ENCODE data around the gene UNKL.

UNKL gene

GRCh38 chr16:1458336-1458976 lies 44.0 kb upstream of the UNKL start:
- no peaks in the 10 kb centered on the region for H3K9me3 ChIP-seq (ENCODE audit: control insufficient read depth, low read length)
- no peak overlapping the region for H3K27ac ChIP-seq

GRCh38 chr16:1457489-1458245 lies 43.2 kb upstream of the UNKL start:
- Histone ChIP-seq H3K9ac (no peak overlapping the region), H3K27ac (no peak overlapping the region), H3K4me2 (ENCODE audit: low read length) (no peak overlapping the region), H2AFZ (no peak overlapping the region), H3K36me3 (ENCODE audit: control insufficient read depth, insufficient read depth, low read length) (no peaks in the 10 kb centered on the region), H3K27me3 (ENCODE audit: control insufficient read depth, insufficient read depth, low read length) (no peaks in the 10 kb centered on the region), H3K4me1 (no peaks in the 10 kb centered on the region), H3K4me3 (ENCODE audit: low read depth, low read length) (no peak overlapping the region), H3K79me2 (peaks cover 2% of the 10 kb centered on the region), H3K9me3 (ENCODE audit: control insufficient read depth, low read length) (no peaks in the 10 kb centered on the region)
- TF ChIP-seq, protein P1, sequence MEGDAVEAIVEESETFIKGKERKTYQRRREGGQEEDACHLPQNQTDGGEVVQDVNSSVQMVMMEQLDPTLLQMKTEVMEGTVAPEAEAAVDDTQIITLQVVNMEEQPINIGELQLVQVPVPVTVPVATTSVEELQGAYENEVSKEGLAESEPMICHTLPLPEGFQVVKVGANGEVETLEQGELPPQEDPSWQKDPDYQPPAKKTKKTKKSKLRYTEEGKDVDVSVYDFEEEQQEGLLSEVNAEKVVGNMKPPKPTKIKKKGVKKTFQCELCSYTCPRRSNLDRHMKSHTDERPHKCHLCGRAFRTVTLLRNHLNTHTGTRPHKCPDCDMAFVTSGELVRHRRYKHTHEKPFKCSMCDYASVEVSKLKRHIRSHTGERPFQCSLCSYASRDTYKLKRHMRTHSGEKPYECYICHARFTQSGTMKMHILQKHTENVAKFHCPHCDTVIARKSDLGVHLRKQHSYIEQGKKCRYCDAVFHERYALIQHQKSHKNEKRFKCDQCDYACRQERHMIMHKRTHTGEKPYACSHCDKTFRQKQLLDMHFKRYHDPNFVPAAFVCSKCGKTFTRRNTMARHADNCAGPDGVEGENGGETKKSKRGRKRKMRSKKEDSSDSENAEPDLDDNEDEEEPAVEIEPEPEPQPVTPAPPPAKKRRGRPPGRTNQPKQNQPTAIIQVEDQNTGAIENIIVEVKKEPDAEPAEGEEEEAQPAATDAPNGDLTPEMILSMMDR (IDR thresholded peaks at IDR 0.05) = no peak

More at GRCh38 chr16:1458336-1458976, 44.0 kb upstream of the UNKL start:
- Histone ChIP-seq H3K27me3 (ENCODE audit: control insufficient read depth, insufficient read depth, low read length) (no peaks in the 10 kb centered on the region), H3K4me2 (ENCODE audit: low read length) (no peak overlapping the region), H3K79me2 (peaks cover 4% of the 10 kb centered on the region), H3K4me1 (no peaks in the 10 kb centered on the region), H3K9ac (no peak overlapping the region), H2AFZ (no peak overlapping the region), H3K4me3 (ENCODE audit: low read depth, low read length) (no peak overlapping the region), H3K36me3 (ENCODE audit: control insufficient read depth, insufficient read depth, low read length) (no peaks in the 10 kb centered on the region)
- TF ChIP-seq, protein P1 (IDR thresholded peaks at IDR 0.05) = no peak

- no peaks in the 10 kb centered on the region for H3K4me1 ChIP-seq
- no peaks in the 10 kb centered on the region for H3K9me3 ChIP-seq (ENCODE audit: control insufficient read depth, low read length)
- H3K27me3 ChIP-seq (ENCODE audit: control insufficient read depth, insufficient read depth, low read length) = no peaks in the 10 kb centered on the region
- H3K27ac ChIP-seq = no peak overlapping the region
- no peak overlapping the region for H3K4me2 ChIP-seq (ENCODE audit: low read length)
- peaks cover 2% of the 10 kb centered on the region for H3K79me2 ChIP-seq
- no peak overlapping the region for H3K4me3 ChIP-seq (ENCODE audit: low read depth, low read length)
- no peaks in the 10 kb centered on the region for H3K36me3 ChIP-seq (ENCODE audit: control insufficient read depth, insufficient read depth, low read length)
- H3K9ac ChIP-seq = no peak overlapping the region
- TF ChIP-seq, protein P1 (IDR thresholded peaks at IDR 0.05) = no peak
- no peak overlapping the region for H2AFZ ChIP-seq
These were observed 42.4 kb upstream of the UNKL start for GRCh38 chr16:1456951-1457350.

DNA sequence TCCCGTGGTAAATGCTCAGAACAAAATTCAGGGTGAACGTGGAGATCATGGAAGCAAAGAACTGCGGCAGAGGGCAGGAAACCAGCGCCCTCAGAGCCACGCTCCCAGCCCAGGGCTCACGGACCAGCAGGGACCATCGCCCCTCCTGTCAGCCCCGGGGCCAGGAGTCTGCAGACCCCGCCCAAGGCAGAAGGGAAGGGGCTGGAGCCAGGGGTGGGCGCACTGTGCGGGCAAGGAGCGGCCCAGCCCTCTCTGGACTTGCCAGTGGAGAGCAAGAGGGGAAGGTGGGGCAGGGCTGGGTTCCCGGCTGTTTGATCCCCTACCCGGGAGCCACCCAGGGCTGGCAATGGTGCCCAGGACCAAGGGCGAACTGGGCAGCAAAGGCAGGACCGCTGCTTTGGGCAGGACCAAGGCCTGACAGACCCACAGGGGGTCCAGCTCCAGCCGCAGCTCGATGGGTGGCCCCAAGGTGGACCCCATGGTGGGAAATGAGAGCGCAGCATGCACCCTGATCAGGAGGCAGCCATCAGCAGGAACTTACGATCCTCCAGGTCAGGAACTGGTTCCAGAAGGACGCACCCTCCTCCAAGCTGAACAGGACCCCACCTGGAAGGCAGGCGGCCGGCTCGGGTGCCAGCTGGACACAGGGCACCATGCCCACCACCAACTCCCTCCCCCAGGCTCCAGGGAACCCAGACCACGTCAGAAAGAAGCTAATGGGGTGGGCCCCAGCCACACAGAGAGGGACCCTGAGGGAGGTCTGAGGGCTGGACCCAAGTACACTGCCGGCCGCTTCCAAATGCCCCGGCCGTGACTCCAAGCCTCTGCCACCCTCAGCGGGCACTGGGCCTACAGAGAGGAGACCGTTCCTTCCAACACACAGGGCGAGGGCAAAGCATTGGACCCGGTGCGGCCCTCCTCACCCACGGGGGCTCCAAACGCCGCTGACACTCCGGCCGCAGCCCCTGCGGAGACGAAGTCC lies 41.0 kb upstream of the UNKL start:
- Histone ChIP-seq H3K4me3 (ENCODE audit: low read depth, low read length) (no peak overlapping the region), H3K36me3 (ENCODE audit: control insufficient read depth, insufficient read depth, low read length) (no peaks in the 10 kb centered on the region)

More for the DNA sequence above, 41.0 kb upstream of the UNKL start:
- H3K4me1 ChIP-seq = no peaks in the 10 kb centered on the region
- no peaks in the 10 kb centered on the region for H3K27me3 ChIP-seq (ENCODE audit: control insufficient read depth, insufficient read depth, low read length)
- H3K27ac ChIP-seq = no peak overlapping the region
- no peak overlapping the region for H2AFZ ChIP-seq
- H3K79me2 ChIP-seq = no peaks in the 10 kb centered on the region
- TF ChIP-seq, protein P1 (IDR thresholded peaks at IDR 0.05) = no peak
- no peak overlapping the region for H3K4me2 ChIP-seq (ENCODE audit: low read length)
- H3K9me3 ChIP-seq (ENCODE audit: control insufficient read depth, low read length) = no peaks in the 10 kb centered on the region
- H3K9ac ChIP-seq = no peak overlapping the region

Measured in parathyroid adenoma (tissue), 2 donors.